HG03025 (cell line): ENCODE measurements around the gene MCM3AP.
"Not testable (repeated sequence)": the region's sequence is repeated elsewhere in the genome, so short reads cannot be mapped to it uniquely, and the experiment has no call there.

Experiments
- ATAC-seq: cut with Tn5 transposase; IDR thresholded peaks from one replicate; pipeline ENCODE4 v1.9.1; 2021; ENCODE audit warnings: mild to moderate bottlenecking, moderate library complexity; ENCODE audit not compliant: unreplicated experiment, low FRiP score

Gene MCM3AP

DNA sequence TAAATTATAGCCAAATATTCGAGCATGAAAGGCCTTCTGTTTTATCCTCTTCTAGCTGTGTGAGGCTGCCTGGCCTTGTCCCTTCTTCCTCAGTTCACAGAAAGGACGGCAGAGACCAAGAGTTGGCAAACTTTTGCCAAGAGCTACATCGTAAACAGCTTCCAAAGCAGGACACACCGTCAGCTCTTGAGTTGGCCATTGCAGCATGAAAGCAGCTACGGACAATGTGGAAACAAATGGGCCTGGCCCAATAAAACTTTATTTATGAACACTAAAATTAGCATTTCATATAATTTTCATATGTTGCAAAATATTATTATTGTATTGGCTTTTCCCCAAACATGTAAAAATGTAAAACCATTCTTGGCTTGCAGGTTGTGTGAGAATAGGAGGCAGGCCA, 27.5 kb upstream of the MCM3AP start:
- no peak for ATAC-seq

DNA sequence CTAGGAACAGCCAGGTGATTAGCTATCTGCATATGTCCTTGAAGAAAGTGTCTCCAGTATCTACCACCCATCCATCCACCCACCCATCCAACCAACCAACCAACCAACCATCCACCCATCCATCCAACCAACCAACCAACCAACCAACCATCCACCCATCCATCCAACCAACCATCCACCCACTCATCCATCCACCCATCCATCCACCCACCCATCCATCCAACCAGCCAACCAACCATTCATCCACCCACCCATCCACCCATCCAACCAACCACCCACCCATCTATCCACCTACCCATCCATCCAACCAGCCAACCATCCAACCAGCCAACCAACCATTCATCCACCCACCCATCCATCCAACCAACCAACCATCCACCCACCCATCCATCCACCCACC, 26.2 kb upstream of the MCM3AP start:
- no peak for ATAC-seq

DNA sequence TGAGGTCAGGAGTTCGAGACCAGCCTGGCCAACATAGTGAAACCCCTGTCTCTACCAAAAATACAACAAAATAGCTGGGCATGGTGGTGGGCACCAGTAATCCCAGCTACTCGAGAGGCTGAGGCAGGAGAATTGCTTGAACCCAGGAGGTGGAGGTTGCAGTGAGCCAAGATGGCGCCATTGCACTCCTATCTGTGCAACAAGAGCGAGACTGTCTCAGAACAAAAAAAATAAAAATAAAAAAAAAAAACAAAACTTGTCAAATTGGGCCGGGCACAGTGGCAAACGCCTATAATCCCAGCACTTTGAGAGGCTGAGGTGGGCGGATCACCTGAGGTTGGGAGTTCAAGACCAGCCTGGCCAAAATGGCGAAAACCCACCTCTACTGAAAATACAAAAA, 24.8 kb upstream of the MCM3AP start:
- not testable (repeated sequence) for ATAC-seq

DNA sequence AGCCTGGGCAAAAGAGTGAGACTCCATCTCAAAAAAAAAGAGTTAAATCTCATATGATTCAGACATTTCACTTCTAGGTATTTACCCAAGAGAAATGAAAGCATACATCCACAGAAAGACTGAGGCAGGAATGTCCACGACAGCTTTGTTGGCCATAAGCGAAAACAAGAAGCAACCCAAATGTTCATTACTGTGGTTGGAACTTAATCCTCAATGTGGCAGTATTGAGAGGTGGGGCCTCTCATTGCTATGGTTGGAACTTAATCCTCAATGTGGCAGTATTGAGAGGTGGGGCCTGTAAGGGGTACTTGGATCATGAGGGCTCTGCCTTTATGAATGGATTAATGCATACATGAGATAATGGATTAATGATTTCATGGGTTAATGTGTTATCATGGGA, 23.0 kb upstream of the MCM3AP start:
- no peak for ATAC-seq

DNA sequence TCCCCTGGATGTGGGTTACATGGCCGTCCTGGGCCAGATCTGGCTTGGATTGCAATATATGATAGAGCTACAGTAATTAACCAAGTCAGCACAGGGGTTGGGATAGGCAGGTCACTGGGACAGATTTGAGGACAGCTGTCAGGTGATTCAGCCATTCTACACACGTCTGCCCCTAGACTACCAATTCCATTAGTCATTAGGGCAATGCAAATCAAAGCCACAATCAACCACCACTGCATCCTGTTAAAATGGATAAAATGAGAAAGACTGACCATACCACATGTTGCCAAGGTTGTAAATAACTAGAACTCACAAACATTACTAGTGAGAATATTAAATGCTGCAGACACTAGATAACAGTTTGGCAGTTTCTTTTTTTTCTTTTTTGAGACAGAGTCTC, 22.2 kb upstream of the MCM3AP start:
- ATAC-seq, result no peak

DNA sequence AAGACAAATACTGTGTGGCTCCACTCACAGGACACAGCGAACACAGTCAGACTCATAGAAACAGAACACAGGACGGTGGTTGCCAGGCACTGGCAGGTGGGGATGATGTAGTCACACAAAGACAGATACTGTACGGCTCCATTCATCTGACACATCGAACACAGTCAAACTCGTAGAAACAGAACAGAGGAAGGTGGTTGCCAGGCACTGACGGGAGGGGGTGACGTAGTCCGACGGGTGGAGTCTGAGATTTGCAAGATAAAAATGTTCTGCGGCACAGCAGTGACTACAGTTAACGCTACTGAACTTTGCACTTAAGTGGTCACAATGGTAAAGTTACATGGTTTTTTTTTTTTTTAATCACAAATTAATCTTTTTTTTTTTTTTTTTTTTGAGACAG, 19.5 kb upstream of the MCM3AP start:
- no peak for ATAC-seq

DNA sequence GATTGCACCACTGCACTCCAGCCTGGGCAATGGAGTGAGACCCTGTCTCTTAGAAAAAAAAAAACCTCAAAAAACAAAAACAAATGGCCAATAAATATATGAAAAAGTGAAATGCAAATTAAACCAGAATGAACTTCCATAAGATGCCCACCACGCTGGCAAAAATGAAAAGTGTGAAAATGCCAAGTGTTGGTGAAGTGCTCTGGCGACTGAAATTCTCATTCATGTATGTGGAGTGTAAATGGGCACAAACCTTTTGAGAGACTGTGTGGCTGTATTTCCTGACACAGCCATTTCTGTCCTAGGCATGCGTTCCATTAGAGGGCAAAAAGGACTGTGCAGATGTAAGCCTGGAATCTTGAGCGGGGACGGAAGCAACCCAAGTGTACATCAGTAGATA, 19.0 kb upstream of the MCM3AP start:
- ATAC-seq, result no peak

DNA sequence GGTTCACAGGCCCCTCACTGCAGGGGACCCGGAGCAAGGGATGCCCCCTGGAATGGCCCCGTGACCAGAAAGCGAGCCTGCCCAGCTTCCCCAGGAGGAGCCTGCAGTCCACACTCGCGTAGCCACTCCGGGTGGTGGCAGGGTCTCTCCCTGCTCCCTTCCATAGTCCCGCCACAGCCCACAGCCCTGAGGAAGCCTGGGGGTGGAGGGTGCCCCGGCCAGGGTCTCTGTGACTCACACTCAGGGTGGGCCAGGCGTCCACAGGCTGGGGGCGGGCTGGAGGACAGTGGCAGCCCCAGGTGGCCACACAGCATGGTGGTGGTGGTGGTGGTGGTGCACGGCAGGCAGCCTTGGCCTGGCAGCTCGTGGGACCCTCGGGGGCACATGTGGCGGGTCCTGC, 16.3 kb upstream of the MCM3AP start:
- ATAC-seq, result no peak

DNA sequence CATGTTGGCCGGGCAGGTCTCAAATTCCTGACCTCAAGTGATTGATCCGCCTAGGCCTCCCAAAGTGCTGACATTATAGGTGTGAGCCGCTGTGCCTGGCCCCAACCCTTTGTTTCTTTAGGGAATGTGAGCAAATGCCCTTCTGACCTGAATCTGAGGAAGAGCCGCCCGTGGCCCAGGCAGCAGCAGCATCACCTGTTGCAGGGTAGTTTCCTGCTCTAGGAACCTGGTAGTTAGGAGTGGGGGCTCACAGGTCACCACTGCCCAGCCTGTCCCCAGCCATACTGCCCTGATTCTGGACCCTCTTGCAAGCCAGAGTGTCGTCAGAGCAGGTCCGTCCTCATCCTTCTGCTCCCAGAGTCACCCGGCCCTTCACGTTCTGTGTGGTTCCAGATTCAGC, 13.8 kb upstream of the MCM3AP start:
- ATAC-seq, result no peak

DNA sequence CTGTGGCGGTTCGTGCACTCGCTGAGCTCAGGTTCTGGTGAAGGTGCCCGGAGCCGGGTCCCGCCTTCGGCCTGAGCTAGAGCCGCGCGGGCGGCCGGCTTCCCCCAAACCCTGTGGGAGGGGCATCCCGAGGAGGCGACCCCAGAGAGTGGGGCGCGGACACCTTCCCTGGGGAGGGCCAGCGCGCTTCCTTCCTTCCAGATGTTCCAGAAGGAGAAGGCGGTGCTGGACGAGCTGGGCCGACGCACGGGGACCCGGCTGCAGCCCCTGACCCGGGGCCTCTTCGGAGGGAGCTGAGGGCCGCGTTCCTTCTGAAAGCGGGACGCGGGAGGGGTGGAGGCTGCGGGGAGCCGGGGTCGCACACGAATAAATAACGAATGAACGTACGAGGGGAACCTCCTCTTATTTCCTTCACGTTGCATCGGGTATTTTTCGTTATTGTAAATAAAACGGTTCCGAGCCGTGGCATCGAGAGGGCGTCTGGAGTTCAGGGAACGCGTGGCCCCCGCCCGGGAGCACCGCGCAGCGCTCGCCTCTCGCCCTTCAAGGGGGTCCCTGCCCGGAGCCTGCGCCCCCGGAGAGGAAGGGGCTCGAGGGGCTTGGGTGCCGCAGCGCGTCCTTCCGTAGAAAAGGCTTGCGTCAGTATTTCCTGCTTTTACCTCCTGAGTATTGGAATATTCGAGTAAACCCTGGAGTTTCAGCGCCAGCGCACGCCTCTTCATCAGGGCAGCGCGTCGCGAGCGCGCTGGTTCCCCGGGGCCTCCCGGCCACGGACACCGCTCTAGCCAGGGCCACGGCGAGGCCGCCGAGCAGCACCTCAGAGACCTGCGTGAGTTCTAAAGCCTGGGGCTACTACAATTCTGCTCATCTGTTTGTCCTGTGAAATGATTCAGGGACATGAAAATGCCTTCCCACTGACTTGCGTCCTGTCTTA, 12.2 kb upstream of the MCM3AP start:
- no peak for ATAC-seq

DNA sequence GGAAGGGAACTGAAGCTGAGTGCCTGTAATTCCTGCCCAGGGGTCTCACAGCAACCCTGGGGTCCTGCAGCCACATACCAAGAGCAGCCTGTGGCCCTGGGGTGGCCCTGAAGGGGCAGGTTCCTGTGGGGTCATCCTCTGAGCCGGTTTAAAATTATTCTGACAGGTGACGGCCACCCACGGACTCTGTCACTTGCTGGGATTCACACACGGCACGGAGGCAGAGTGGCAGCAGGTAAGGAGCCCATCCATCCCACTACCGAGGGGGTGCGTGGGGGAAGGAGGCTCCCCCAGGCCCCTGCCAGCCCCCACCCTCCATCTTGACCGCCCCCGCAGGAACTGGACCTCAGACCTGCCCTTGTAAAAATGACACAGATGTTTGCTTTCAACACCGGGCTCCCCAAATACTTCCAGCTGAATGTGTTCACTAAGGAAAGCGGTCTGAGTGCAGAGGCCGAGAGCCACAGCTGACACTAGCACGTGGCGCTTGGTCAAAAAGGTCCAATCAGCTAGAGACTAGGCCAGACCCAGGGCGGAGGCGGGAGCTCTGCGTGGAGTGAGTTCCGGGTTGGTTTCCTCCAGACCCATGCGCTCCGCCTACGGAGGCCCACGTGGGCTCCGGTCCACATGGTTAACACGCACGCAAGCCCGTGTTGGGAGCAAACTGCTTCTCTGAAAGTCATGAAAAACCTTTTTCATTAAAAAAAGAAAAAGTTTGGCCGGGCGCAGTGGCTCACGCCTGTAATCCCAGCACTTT, 10.8 kb upstream of the MCM3AP start:
- no peak for ATAC-seq

DNA sequence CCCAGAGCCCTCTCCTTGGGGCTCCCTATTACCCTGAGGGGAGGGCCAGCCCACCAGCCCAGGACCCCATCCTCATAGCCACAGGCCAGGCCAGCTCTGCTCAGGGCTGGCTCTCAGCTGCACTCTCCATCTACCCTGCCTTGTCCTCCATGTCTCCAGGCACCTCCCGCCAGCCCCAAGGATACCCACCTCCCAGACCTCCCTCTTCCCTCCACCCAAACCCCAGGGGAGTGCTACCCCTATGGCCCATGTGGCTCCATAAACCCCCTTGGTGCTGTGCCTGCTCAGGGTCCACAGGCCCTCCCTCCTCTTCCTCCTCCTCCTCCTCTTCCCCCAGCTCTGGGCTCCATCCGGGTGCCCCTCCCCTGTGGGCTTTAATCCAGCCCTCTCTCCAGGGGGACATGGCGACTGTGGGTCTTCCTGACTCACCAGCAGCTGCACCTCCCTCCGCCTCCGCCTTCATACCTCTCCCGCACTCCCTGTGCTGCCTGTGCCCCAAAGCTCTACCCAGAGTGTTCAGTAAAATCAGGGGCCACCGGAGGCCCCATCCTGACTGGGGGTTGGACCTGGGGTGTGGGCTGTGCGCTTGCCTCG, 9.9 kb upstream of the MCM3AP start:
- ATAC-seq, result no peak

DNA sequence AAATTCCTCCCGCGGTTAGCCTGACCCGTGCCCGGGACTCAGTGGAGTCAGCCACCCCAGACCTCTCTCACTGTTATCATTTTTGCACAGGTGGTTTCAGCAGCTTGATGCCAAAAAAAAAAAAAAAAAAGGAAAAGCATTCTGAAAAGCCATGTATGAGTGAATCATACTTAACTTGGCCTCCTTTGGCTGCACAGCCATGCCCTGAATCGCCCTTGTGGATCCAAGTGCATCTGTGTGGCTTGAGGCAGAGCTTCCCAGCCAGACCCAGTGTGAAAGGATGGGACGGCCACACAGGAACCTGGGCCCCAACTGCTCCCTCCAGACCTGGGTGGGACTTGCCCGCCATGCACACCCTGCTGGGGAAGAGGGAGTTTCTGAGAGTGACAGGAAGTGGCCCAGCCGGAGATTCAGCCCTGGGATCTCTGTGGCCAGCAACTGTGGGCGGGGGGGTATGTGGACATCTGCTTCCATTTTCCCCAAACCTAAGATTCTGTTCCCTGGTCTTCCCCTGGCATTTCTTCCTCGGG, 9.3 kb upstream of the MCM3AP start:
- ATAC-seq, result no peak

DNA sequence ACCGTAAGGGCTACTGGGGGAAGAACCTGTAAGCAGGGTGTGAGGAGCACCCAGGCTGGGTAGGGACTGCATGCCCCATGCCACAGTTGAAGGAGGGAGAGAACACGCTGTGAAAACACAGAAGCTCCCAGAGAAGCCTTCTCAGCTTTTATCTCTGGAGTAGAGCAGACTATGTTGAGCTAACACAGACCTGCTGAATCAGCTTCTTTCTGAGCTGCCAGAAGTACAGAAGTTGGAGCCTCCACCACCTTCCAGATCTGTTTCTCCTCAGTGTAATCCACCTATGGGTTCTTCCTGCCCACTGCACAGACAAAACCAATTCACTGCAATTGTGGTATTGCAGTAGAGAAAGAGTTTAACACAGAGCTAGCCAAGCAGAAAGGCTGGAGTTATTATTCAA, 6.2 kb upstream of the MCM3AP start:
- no peak for ATAC-seq

DNA sequence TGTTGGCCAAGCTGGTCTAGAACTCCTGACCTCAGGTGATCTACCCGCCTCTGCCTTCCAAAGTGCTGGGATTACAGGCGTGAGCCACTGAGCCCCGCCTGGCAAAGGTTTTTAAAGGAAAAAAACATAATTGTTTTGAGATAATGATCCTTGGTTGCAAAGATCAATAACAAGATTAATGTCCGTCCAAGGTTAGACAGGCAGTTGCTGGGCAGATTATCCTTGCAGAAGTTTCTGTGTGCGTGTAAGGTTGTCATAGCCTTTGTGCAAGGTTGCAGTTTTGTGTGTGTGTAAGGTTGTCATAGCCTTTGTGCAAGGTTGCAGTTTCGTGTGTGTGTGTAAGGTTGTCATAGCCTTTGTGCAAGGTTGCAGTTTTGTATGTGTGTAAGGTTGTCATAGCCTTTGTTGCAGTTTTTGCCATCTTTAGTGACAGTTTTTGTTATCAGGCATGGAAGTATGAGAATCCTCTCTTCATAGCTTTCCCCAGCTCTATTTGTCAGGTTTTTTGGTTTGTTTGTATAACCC, 4.3 kb upstream of the MCM3AP start:
- no peak for ATAC-seq

DNA sequence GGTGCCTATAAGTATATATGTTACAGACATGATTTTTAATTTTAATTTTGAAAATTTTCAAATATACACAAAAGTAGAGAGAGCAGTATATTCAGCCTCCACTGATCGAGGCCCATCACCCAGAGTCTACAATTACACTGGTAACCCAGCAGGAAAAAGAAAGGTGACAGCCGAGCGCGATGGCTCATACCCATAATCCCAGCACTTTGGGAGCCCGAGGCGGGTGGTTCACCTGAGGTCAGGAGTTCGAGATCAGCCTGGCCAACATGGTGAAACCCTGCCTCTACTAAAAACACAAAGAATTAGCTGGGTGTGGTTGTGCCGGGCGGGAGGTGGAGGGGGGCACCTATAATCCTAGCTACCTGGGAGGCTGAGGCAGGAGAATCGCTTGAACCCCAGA, 2.1 kb upstream of the MCM3AP start:
- ATAC-seq, result no peak

DNA sequence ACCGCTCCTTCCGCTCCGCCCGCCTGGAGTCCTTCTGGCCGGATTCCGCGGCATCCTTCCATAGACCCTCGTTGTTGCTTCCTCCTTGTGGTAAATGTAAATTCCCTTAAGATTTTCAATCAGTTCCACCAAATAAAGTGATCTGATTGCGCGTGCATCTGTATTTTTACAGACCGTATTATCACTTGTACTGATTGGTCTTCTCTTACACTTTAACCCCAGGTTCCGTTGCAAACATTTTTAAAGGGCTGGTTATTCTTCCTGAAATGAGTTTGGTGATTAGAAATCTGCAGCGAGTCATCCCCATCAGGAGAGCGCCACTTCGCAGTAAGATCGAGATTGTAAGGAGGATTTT, 1.2 kb upstream of the MCM3AP start:
- no peak for ATAC-seq

DNA sequence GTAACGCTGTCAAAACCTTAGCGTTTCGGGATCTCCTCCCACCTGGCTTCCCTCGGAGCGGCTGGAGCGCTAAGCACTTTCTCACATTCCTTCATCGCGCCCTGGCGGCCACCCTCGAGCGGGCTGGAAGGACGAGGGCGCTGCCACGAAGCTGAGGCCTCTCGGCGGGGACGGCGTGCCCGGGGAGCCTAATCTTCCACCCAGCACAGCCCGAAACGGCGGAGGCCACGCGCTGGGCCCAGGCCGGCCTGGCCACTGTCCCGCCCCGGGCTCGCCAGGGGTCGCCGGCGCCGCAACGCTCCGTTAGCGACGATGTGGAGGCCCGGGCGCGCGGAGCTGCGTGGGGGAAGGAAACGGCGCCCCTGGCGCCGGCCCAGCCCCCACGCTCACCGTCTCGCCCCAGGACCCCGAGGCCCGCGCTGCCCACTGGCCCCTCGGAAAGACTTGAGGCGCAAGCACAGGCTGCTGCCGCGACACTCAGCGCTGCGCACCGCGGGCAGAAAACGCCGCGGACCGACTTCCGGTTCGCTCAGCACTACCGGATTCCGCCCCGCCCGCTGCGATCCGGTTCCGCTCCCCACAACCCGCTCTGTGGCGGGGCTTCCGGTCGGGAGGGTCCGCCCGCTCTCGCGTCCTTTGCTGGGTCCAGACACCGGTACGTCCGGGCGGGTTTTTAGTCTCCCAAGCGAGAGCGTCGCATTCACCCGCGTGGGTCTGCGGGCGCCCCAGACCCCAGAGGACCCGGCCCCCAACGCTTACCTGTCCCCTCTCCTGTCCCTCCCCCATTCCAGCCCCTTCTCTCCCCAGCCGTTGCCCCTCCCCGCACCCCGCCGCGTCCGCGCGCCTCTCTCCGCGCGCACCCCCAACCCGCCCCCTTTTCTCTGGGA, 593 bp upstream of the MCM3AP start, which contains the start of gene YBEY:
Gene YBEY, plus strand, starts transcription at position 582 of the 887 bp plus-strand sequence. CDS start 572 bp downstream, outside the sequence.
- peak; percentile 81 for ATAC-seq

DNA sequence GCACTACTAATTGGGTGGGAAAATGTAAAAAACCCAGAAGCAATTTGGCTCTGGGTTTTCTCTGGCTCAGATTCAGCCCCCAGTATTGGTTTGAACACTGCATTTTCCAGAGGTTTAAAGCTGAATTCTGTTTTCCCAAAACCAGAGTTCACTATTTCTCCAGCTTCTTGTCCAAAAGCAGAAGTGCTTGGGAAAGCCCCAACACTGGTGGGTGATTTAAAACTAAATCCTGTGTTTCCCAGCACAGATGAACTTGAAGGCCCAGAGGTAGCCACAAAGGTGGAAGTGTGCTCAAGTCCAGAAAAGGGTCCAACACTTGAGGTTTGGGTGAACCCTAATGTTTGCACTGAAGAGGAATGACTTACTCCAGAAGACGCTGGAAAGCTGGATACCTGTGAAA, 678 bp downstream of the MCM3AP start:
- ATAC-seq, result no peak

DNA sequence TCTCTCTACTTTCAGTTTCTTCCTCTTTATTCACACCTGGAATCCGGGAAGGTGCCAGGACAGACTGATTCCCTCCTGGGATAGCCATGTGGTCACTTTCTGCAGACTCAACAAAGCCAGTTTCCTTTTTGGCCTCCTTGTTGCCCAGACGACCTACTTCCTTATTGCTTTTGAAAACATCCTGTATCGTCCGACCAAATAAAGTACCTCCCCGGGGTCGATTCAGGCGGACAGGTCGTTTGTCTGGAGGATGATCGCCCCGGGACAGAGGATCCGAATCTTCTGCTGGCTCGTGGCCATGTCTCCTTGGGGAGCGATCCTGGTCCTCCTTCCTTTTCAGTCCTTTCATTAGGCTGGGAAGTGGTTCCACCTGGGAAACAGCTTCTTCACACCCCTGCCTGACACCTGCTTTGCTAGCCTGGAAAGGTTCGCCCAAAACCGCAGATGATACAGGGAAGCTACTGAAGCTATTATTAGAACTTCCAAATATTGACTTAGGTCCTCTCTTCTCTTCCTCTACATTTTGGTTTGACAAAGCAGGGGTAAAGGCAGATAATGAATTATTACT, 1.2 kb downstream of the MCM3AP start:
- no peak for ATAC-seq
